ENCODE results near the gene GPHN.

The GPHN gene

GRCh38 chr14:67079846-67080245, 571.9 kb downstream of the GPHN start:
- Histone ChIP-seq H3K4me3 (ENCODE audit: low read length in 2 of 2) (no peak overlapping the region), H3K27ac (ENCODE audit: low read length) (no peak overlapping the region), H3K4me1 (ENCODE audit: control insufficient read depth, insufficient read depth, low read length) (no peaks in the 10 kb centered on the region), H3K27me3 (ENCODE audit: control insufficient read depth in 1 of 2, insufficient read depth in 2 of 2, low read length in 2 of 2) (no peaks in the 10 kb centered on the region), H3K9me3 (ENCODE audit: control insufficient read depth in 2 of 2, low read length in 2 of 2) (no peaks in the 10 kb centered on the region), H3K9ac (ENCODE audit: low read length in 2 of 2) (no peak overlapping the region), H3K36me3 (ENCODE audit: control insufficient read depth in 2 of 2, insufficient read depth in 2 of 2, low read length in 2 of 2) (no peaks in the 10 kb centered on the region)

GRCh38 chr14:67108230-67108629, 600.3 kb downstream of the GPHN start:
- Histone ChIP-seq H3K4me1 (ENCODE audit: control insufficient read depth, insufficient read depth, low read length) (no peaks in the 10 kb centered on the region), H3K27me3 (ENCODE audit: control insufficient read depth in 1 of 2, insufficient read depth in 2 of 2, low read length in 2 of 2) (no peaks in the 10 kb centered on the region), H3K27ac (ENCODE audit: low read length) (no peak overlapping the region), H3K4me3 (ENCODE audit: low read length in 2 of 2) (no peak overlapping the region), H3K9ac (ENCODE audit: low read length in 2 of 2) (no peak overlapping the region), H3K36me3 (ENCODE audit: control insufficient read depth in 2 of 2, insufficient read depth in 2 of 2, low read length in 2 of 2) (peaks cover 0 to 3% of the 10 kb centered on the region in 2 donors), H3K9me3 (ENCODE audit: control insufficient read depth in 2 of 2, low read length in 2 of 2) (peaks cover 0 to 2% of the 10 kb centered on the region in 2 donors)

GRCh38 chr14:67111022-67111421, 603.1 kb downstream of the GPHN start:
- Histone ChIP-seq H3K4me3 (ENCODE audit: low read length in 2 of 2) (no peak overlapping the region), H3K27me3 (ENCODE audit: control insufficient read depth in 1 of 2, insufficient read depth in 2 of 2, low read length in 2 of 2) (no peaks in the 10 kb centered on the region)

GRCh38 chr14:67112344-67112743, 604.4 kb downstream of the GPHN start:
- no peaks in the 10 kb centered on the region for H3K4me1 ChIP-seq (ENCODE audit: control insufficient read depth, insufficient read depth, low read length)

More at GRCh38 chr14:67111022-67111421, 603.1 kb downstream of the GPHN start:
- Histone ChIP-seq H3K27ac (ENCODE audit: low read length) (no peak overlapping the region), H3K9ac (ENCODE audit: low read length in 2 of 2) (no peak overlapping the region), H3K4me1 (ENCODE audit: control insufficient read depth, insufficient read depth, low read length) (no peaks in the 10 kb centered on the region), H3K9me3 (ENCODE audit: control insufficient read depth in 2 of 2, low read length in 2 of 2) (no peaks in the 10 kb centered on the region), H3K36me3 (ENCODE audit: control insufficient read depth in 2 of 2, insufficient read depth in 2 of 2, low read length in 2 of 2) (peaks cover 0 to 3% of the 10 kb centered on the region in 2 donors)

GRCh38 chr14:67127174-67127573, 619.2 kb downstream of the GPHN start:
- H3K4me3 ChIP-seq (ENCODE audit: low read length in 2 of 2), result no peak overlapping the region
- H3K9ac ChIP-seq (ENCODE audit: low read length in 2 of 2), result no peak overlapping the region
- peaks cover 0 to 6% of the 10 kb centered on the region in 2 donors for H3K36me3 ChIP-seq (ENCODE audit: control insufficient read depth in 2 of 2, insufficient read depth in 2 of 2, low read length in 2 of 2)
- H3K27me3 ChIP-seq (ENCODE audit: control insufficient read depth in 1 of 2, insufficient read depth in 2 of 2, low read length in 2 of 2), result no peaks in the 10 kb centered on the region
- no peaks in the 10 kb centered on the region for H3K9me3 ChIP-seq (ENCODE audit: control insufficient read depth in 2 of 2, low read length in 2 of 2)
- no peaks in the 10 kb centered on the region for H3K4me1 ChIP-seq (ENCODE audit: control insufficient read depth, insufficient read depth, low read length)
- no peak overlapping the region for H3K27ac ChIP-seq (ENCODE audit: low read length)

More at GRCh38 chr14:67112344-67112743, 604.4 kb downstream of the GPHN start:
- no peak overlapping the region for H3K9ac ChIP-seq (ENCODE audit: low read length in 2 of 2)
- H3K9me3 ChIP-seq (ENCODE audit: control insufficient read depth in 2 of 2, low read length in 2 of 2), result no peaks in the 10 kb centered on the region
- H3K36me3 ChIP-seq (ENCODE audit: control insufficient read depth in 2 of 2, insufficient read depth in 2 of 2, low read length in 2 of 2), result peaks cover 0 to 3% of the 10 kb centered on the region in 2 donors
- H3K27me3 ChIP-seq (ENCODE audit: control insufficient read depth in 1 of 2, insufficient read depth in 2 of 2, low read length in 2 of 2), result no peaks in the 10 kb centered on the region
- no peak overlapping the region for H3K4me3 ChIP-seq (ENCODE audit: low read length in 2 of 2)
- no peak overlapping the region for H3K27ac ChIP-seq (ENCODE audit: low read length)

- H3K9ac ChIP-seq (ENCODE audit: low read length in 2 of 2), result no peak overlapping the region
- H3K36me3 ChIP-seq (ENCODE audit: control insufficient read depth in 2 of 2, insufficient read depth in 2 of 2, low read length in 2 of 2), result no peaks in the 10 kb centered on the region
- H3K27me3 ChIP-seq (ENCODE audit: control insufficient read depth in 1 of 2, insufficient read depth in 2 of 2, low read length in 2 of 2), result no peaks in the 10 kb centered on the region
- H3K9me3 ChIP-seq (ENCODE audit: control insufficient read depth in 2 of 2, low read length in 2 of 2), result no peaks in the 10 kb centered on the region
- H3K4me1 ChIP-seq (ENCODE audit: control insufficient read depth, insufficient read depth, low read length), result no peaks in the 10 kb centered on the region
- H3K4me3 ChIP-seq (ENCODE audit: low read length in 2 of 2), result no peak overlapping the region
- no peak overlapping the region for H3K27ac ChIP-seq (ENCODE audit: low read length)
These were observed 621.8 kb downstream of the GPHN start for GRCh38 chr14:67129768-67130167.

GRCh38 chr14:67131691-67132090, 623.7 kb downstream of the GPHN start:
- no peaks in the 10 kb centered on the region for H3K9me3 ChIP-seq (ENCODE audit: control insufficient read depth in 2 of 2, low read length in 2 of 2)
- no peak overlapping the region for H3K9ac ChIP-seq (ENCODE audit: low read length in 2 of 2)
- H3K27me3 ChIP-seq (ENCODE audit: control insufficient read depth in 1 of 2, insufficient read depth in 2 of 2, low read length in 2 of 2), result no peaks in the 10 kb centered on the region
- H3K4me3 ChIP-seq (ENCODE audit: low read length in 2 of 2), result no peak overlapping the region
- no peaks in the 10 kb centered on the region for H3K4me1 ChIP-seq (ENCODE audit: control insufficient read depth, insufficient read depth, low read length)
- H3K36me3 ChIP-seq (ENCODE audit: control insufficient read depth in 2 of 2, insufficient read depth in 2 of 2, low read length in 2 of 2), result no peaks in the 10 kb centered on the region
- no peak overlapping the region for H3K27ac ChIP-seq (ENCODE audit: low read length)

GRCh38 chr14:67133144-67133543, 625.2 kb downstream of the GPHN start:
- Histone ChIP-seq H3K27me3 (ENCODE audit: control insufficient read depth in 1 of 2, insufficient read depth in 2 of 2, low read length in 2 of 2) (no peaks in the 10 kb centered on the region), H3K4me1 (ENCODE audit: control insufficient read depth, insufficient read depth, low read length) (no peaks in the 10 kb centered on the region), H3K27ac (ENCODE audit: low read length) (no peak overlapping the region), H3K9ac (ENCODE audit: low read length in 2 of 2) (no peak overlapping the region), H3K36me3 (ENCODE audit: control insufficient read depth in 2 of 2, insufficient read depth in 2 of 2, low read length in 2 of 2) (no peaks in the 10 kb centered on the region), H3K9me3 (ENCODE audit: control insufficient read depth in 2 of 2, low read length in 2 of 2) (no peaks in the 10 kb centered on the region), H3K4me3 (ENCODE audit: low read length in 2 of 2) (no peak overlapping the region)

GRCh38 chr14:67133595-67134441, 625.9 kb downstream of the GPHN start:
- H3K4me1 ChIP-seq (ENCODE audit: control insufficient read depth, insufficient read depth, low read length), result no peaks in the 10 kb centered on the region
- no peaks in the 10 kb centered on the region for H3K9me3 ChIP-seq (ENCODE audit: control insufficient read depth in 2 of 2, low read length in 2 of 2)
- no peak overlapping the region for H3K27ac ChIP-seq (ENCODE audit: low read length)
- H3K4me3 ChIP-seq (ENCODE audit: low read length in 2 of 2), result no peak overlapping the region
- H3K27me3 ChIP-seq (ENCODE audit: control insufficient read depth in 1 of 2, insufficient read depth in 2 of 2, low read length in 2 of 2), result no peaks in the 10 kb centered on the region
- no peak overlapping the region for H3K9ac ChIP-seq (ENCODE audit: low read length in 2 of 2)
- no peaks in the 10 kb centered on the region for H3K36me3 ChIP-seq (ENCODE audit: control insufficient read depth in 2 of 2, insufficient read depth in 2 of 2, low read length in 2 of 2)

GRCh38 chr14:67137744-67138371, 629.9 kb downstream of the GPHN start:
- Histone ChIP-seq H3K36me3 (ENCODE audit: control insufficient read depth in 2 of 2, insufficient read depth in 2 of 2, low read length in 2 of 2) (no peaks in the 10 kb centered on the region), H3K9me3 (ENCODE audit: control insufficient read depth in 2 of 2, low read length in 2 of 2) (no peaks in the 10 kb centered on the region), H3K4me1 (ENCODE audit: control insufficient read depth, insufficient read depth, low read length) (no peaks in the 10 kb centered on the region), H3K9ac (ENCODE audit: low read length in 2 of 2) (no peak overlapping the region), H3K4me3 (ENCODE audit: low read length in 2 of 2) (no peak overlapping the region), H3K27ac (ENCODE audit: low read length) (no peak overlapping the region), H3K27me3 (ENCODE audit: control insufficient read depth in 1 of 2, insufficient read depth in 2 of 2, low read length in 2 of 2) (no peaks in the 10 kb centered on the region)

- Histone ChIP-seq H3K9ac (ENCODE audit: low read length in 2 of 2) (no peak overlapping the region), H3K27ac (ENCODE audit: low read length) (no peak overlapping the region), H3K4me1 (ENCODE audit: control insufficient read depth, insufficient read depth, low read length) (no peaks in the 10 kb centered on the region), H3K36me3 (ENCODE audit: control insufficient read depth in 2 of 2, insufficient read depth in 2 of 2, low read length in 2 of 2) (no peaks in the 10 kb centered on the region), H3K4me3 (ENCODE audit: low read length in 2 of 2) (no peak overlapping the region), H3K9me3 (ENCODE audit: control insufficient read depth in 2 of 2, low read length in 2 of 2) (no peaks in the 10 kb centered on the region), H3K27me3 (ENCODE audit: control insufficient read depth in 1 of 2, insufficient read depth in 2 of 2, low read length in 2 of 2) (no peaks in the 10 kb centered on the region)
These were observed 632.6 kb downstream of the GPHN start for GRCh38 chr14:67140556-67140955.

Data from stomach smooth muscle (tissue), 2 donors.